ENCODE measurements around the gene ALDH1A3.

ALDH1A3 gene

DNA sequence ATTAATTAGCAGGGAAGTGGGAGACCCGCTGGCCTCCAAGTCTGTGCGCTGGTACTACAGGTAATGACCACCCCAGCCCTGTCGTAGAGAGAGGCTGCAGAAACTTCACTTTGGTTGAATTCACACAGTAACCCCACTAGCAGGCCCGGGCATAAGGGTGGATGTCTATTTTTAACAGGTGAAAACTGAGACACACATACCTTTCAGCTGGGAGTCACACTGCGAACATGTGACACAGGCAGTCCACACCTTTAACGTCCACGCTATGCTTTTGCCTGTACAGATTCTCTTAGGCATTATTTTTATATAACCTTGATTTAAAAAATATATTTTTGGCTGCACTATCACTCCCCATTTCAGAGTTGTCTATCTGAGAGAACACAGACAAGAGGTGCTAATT is 43.4 kb downstream of the ALDH1A3 start:
- CTCF ChIA-PET: interaction anchor here (1.6 kb wide), 1 partner anchor 84 kb away, joined by 7 read pairs; no protein-coding TSS in a partner anchor

More for the DNA sequence above, 43.4 kb downstream of the ALDH1A3 start:
- Histone ChIP-seq H3K4me1 (ENCODE audit: control insufficient read depth, insufficient read depth, low read length) (no peaks in the 10 kb centered on the region; the same call in 1 of the 2 replicates), H3K36me3 (ENCODE audit: control insufficient read depth in 2 of 2, insufficient read depth in 1 of 2, low read length in 2 of 2) (no peaks in the 10 kb centered on the region), H3K9me3 (ENCODE audit: control insufficient read depth, insufficient read depth, low read depth, low read length) (no peaks in the 10 kb centered on the region), H3K4me3 (ENCODE audit: low read depth, low read length) (no peak overlapping the region), H3K27ac (ENCODE audit: extremely low read depth, low read depth, low read length) (no peak overlapping the region)
- TF ChIP-seq MYNN (tag by site-specific recombination; IDR thresholded peaks at IDR 0.05; ENCODE audit: borderline replicate concordance) (no peak), ZNF670 (tag by site-specific recombination; IDR thresholded peaks at IDR 0.05; ENCODE audit: low read depth) (no peak), ZFP41 (tag by site-specific recombination; IDR thresholded peaks at IDR 0.05; ENCODE audit: borderline replicate concordance) (no peak), ZFP37 (tag by site-specific recombination; IDR thresholded peaks at IDR 0.05) (no peak), ZNF707 (tag by site-specific recombination; IDR thresholded peaks at IDR 0.05) (no peak), ZNF121 (tag by site-specific recombination; IDR thresholded peaks at IDR 0.05) (no peak), ZNF768 (tag by site-specific recombination; IDR thresholded peaks at IDR 0.05) (no peak), ZNF341 (tag by site-specific recombination; IDR thresholded peaks at IDR 0.05; ENCODE audit: low read depth) (no peak), ZNF529 (tag by site-specific recombination; IDR thresholded peaks at IDR 0.05; ENCODE audit: insufficient replicate concordance) (no peak), ZNF776 (tag by site-specific recombination; IDR thresholded peaks at IDR 0.05; ENCODE audit: borderline replicate concordance) (no peak), CTCF (tag by site-specific recombination; IDR thresholded peaks at IDR 0.05) (no peak), ZNF138 (tag by site-specific recombination; IDR thresholded peaks at IDR 0.05; ENCODE audit: borderline replicate concordance) (no peak), ZSCAN23 (tag by site-specific recombination; IDR thresholded peaks at IDR 0.05) (no peak), PRDM1 (tag by site-specific recombination; IDR thresholded peaks at IDR 0.05) (no peak), ZNF26 (tag by site-specific recombination; IDR thresholded peaks at IDR 0.05) (no peak), ZNF394 (tag by site-specific recombination; IDR thresholded peaks at IDR 0.05; ENCODE audit: borderline replicate concordance) (no peak), ZNF555 (tag by site-specific recombination; conservative IDR thresholded peaks at IDR 0.05) (no peak), ZNF223 (tag by site-specific recombination; IDR thresholded peaks at IDR 0.05) (no peak)
- TF ChIP-seq, protein P1, sequence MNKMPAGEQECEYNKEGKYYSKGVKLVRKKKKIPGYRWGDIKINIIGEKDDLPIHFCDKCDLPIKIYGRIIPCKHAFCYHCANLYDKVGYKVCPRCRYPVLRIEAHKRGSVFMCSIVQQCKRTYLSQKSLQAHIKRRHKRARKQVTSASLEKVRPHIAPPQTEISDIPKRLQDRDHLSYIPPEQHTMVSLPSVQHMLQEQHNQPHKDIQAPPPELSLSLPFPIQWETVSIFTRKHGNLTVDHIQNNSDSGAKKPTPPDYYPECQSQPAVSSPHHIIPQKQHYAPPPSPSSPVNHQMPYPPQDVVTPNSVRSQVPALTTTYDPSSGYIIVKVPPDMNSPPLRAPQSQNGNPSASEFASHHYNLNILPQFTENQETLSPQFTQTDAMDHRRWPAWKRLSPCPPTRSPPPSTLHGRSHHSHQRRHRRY (tag by site-specific recombination; IDR thresholded peaks at IDR 0.05): no peak
- TF ChIP-seq, protein P2, sequence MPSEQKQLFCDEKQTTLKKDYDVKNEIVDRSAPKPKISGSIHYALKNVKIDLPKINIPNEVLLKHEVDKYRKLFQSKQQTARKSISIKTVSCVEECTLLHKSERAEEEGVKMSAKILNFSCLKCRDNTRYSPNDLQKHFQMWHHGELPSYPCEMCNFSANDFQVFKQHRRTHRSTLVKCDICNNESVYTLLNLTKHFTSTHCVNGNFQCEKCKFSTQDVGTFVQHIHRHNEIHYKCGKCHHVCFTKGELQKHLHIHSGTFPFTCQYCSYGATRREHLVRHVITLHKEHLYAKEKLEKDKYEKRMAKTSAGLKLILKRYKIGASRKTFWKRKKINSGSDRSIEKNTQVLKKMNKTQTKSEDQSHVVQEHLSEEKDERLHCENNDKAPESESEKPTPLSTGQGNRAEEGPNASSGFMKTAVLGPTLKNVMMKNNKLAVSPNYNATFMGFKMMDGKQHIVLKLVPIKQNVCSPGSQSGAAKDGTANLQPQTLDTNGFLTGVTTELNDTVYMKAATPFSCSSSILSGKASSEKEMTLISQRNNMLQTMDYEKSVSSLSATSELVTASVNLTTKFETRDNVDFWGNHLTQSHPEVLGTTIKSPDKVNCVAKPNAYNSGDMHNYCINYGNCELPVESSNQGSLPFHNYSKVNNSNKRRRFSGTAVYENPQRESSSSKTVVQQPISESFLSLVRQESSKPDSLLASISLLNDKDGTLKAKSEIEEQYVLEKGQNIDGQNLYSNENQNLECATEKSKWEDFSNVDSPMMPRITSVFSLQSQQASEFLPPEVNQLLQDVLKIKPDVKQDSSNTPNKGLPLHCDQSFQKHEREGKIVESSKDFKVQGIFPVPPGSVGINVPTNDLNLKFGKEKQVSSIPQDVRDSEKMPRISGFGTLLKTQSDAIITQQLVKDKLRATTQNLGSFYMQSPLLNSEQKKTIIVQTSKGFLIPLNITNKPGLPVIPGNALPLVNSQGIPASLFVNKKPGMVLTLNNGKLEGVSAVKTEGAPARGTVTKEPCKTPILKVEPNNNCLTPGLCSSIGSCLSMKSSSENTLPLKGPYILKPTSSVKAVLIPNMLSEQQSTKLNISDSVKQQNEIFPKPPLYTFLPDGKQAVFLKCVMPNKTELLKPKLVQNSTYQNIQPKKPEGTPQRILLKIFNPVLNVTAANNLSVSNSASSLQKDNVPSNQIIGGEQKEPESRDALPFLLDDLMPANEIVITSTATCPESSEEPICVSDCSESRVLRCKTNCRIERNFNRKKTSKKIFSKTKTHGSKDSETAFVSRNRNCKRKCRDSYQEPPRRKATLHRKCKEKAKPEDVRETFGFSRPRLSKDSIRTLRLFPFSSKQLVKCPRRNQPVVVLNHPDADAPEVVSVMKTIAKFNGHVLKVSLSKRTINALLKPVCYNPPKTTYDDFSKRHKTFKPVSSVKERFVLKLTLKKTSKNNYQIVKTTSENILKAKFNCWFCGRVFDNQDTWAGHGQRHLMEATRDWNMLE (tag by site-specific recombination; conservative IDR thresholded peaks at IDR 0.05; ENCODE audit: low read depth): no peak
- POLR2A ChIA-PET: no interaction called here
